Activated B cell treated with CpG ODN at 0.5 μM for 24 hours (primary cell): Measurements from ENCODE around the gene GDPD2. TPM values are rescaled to one million over a fixed set of nuclear protein-coding genes. Genes with fewer than 3 reads are reported as not detected.

ENCODE experiments used
- total RNA-seq: library from RNA; stranded (reverse); gene quantifications from 2 replicates; pipeline ENCODE4 v1.2.3, GENCODE V29; 2022

The GDPD2 gene
- total RNA-seq, 1 donor from 2014 or later, result not detected

Other genes with a start within 250 kb of the GDPD2 start
- not detected in 2 replicates for gene DGAT2L6, start 245.8 kb upstream of the GDPD2 start, total RNA-seq
- not detected in 2 replicates for gene AWAT1, start 188.7 kb upstream of the GDPD2 start, total RNA-seq
- 0.44 TPM in 1 of 2 replicates, not detected in the other for gene P2RY4, start 163.1 kb upstream of the GDPD2 start, total RNA-seq
- not detected in 2 replicates for gene ARR3, start 155.0 kb upstream of the GDPD2 start, total RNA-seq
- not detected in 2 replicates for gene RAB41, start 141.1 kb upstream of the GDPD2 start, total RNA-seq
- gene PDZD11, start 133.4 kb upstream of the GDPD2 start, total RNA-seq, result 17.1 and 18.5 TPM in 2 replicates
- 0.49 TPM in 2 replicates for gene KIF4A, start 133.2 kb upstream of the GDPD2 start, total RNA-seq
- 2.4 and 3.5 TPM in 2 replicates for gene DLG3, start 21.5 kb downstream of the GDPD2 start, total RNA-seq